RWPE2 (cell line): ENCODE results near the gene TRAK2.
"Not testable (repeated sequence)": the region's sequence is repeated elsewhere in the genome, so short reads cannot be mapped to it uniquely, and the experiment has no call there.

Experiments used
- ATAC-seq: fragments of 200-7000 bp; cut with Tn5 transposase; 3 replicates; pipeline ENCODE4 v1.9.1; 2021; ENCODE audit warnings: low read depth
- DNase-seq: peaks from one replicate; pipeline ENCODE4 v3.0.0-alpha.2; 2020; ENCODE audit warnings: low spot score
- H3K27ac ChIP-seq: fragments of 450-650 bp; 2 replicates; pipeline ENCODE4 v1.5.1; 2017; ENCODE audit warnings: mild to moderate bottlenecking; ENCODE audit not compliant: poor library complexity, severe bottlenecking
- H3K27me3 ChIP-seq: fragments of 250-450 bp; sonication (Bioruptor Pico); 2 replicates; pipeline ENCODE4 v1.5.1; 2021; ENCODE audit warnings: mild to moderate bottlenecking, moderate library complexity; ENCODE audit not compliant: insufficient read depth, poor library complexity, severe bottlenecking
- H3K36me3 ChIP-seq: fragments of 250-450 bp; sonication (Bioruptor Pico); 2 replicates; pipeline ENCODE4 v1.5.1; 2020; ENCODE audit warnings: low read depth, mild to moderate bottlenecking, moderate library complexity
- H3K4me1 ChIP-seq: fragments of 250-450 bp; sonication (Bioruptor Pico); 2 replicates; pipeline ENCODE4 v1.5.1; 2021; ENCODE audit warnings: mild to moderate bottlenecking, moderate library complexity; ENCODE audit not compliant: insufficient read depth, poor library complexity, severe bottlenecking
- H3K4me3 ChIP-seq: fragments of 250-450 bp; sonication (Bioruptor Pico); 2 replicates; pipeline ENCODE4 v1.5.1; 2021; ENCODE audit warnings: mild to moderate bottlenecking, moderate library complexity; ENCODE audit not compliant: severe bottlenecking
- H3K9me3 ChIP-seq: fragments of 250-450 bp; sonication (Bioruptor Pico); 2 replicates; pipeline ENCODE4 v1.5.1; 2021; ENCODE audit warnings: mild to moderate bottlenecking, moderate library complexity; ENCODE audit not compliant: severe bottlenecking
- CTCF ChIP-seq: fragments of 450-650 bp; IDR thresholded peaks from one replicate; pipeline ENCODE4 v1.5.1; 2017; ENCODE audit warnings: mild to moderate bottlenecking, moderate library complexity; ENCODE audit not compliant: poor library complexity, severe bottlenecking

The TRAK2 gene

DNA sequence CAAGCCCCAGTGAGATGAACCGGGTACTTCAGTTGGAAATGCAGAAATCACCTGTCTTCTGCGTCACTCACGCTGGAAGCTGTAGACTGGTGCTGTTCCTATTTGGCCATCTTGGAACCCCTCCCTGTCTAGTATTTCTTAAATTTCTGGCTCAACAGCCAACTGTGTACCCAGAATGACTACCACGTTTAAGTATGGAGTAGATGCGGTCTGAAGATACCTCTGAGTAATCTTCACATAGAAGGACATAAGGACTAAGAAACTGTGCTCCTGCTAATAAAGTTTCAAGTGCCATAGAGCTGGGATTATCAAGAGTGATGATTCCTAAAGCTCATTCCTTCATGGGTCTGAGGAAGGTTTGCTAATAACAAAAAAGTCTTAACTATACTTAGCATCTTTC is 20.4 kb downstream of the TRAK2 start:
- DNase-seq (no peak), ATAC-seq (no peak)
- no peak for TF ChIP-seq CTCF
- no peak overlapping the region for H3K4me3 ChIP-seq
- H3K36me3 ChIP-seq, result no peaks in the 10 kb centered on the region; the same call in 1 of the 2 replicates
- H3K4me1 ChIP-seq, result peaks cover 20% of the 10 kb centered on the region
- H3K27me3 ChIP-seq, result no peaks in the 10 kb centered on the region
- H3K9me3 ChIP-seq, result no peaks in the 10 kb centered on the region
- no peak overlapping the region for H3K27ac ChIP-seq

DNA sequence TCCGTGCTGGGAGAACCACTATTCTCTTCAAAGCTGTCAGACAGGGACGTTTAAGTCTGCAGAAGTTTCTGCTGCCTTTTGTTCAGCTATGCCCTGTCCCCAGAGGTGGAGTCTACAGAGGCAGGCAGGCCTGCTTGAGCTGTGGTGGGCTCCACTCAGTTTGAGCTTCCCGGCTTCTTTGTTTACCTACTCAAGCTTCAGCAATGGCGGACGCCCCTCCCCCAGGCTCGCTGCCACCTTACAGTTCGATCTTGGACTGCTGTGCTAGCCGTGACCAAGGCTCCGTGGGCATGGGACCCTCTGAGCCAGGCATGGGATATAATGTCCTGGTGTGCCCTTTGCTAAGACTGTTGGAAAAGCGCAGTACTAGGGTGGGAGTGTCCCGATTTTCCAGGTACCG is 20.9 kb downstream of the TRAK2 start:
- not testable (repeated sequence) for H3K36me3 ChIP-seq, H3K4me3 ChIP-seq, DNase-seq, H3K27me3 ChIP-seq, H3K27ac ChIP-seq, ATAC-seq, H3K9me3 ChIP-seq
- H3K4me1 ChIP-seq, result peaks cover 20% of the 10 kb centered on the region

- H3K9me3 ChIP-seq, H3K4me3 ChIP-seq, H3K36me3 ChIP-seq, ATAC-seq, H3K27ac ChIP-seq, H3K27me3 ChIP-seq, DNase-seq: not testable (repeated sequence)
- H3K4me1 ChIP-seq, result peaks cover 20% of the 10 kb centered on the region
Observed at GRCh38 chr2:201429835-201430234, 21.4 kb downstream of the TRAK2 start.

GRCh38 chr2:201428366-201428765 is 22.9 kb downstream of the TRAK2 start:
- not testable (repeated sequence) for DNase-seq, H3K4me3 ChIP-seq, H3K9me3 ChIP-seq, ATAC-seq, H3K36me3 ChIP-seq, H3K27me3 ChIP-seq, H3K27ac ChIP-seq
- peaks cover 21% of the 10 kb centered on the region for H3K4me1 ChIP-seq

GRCh38 chr2:201425952-201426351 is 25.3 kb downstream of the TRAK2 start:
- no peaks in the 10 kb centered on the region; the same call in 1 of the 2 replicates for H3K36me3 ChIP-seq
- ATAC-seq, result no peak
- TF ChIP-seq CTCF, result no peak
- peaks cover 5% of the 10 kb centered on the region for H3K4me1 ChIP-seq
- no peaks in the 10 kb centered on the region for H3K9me3 ChIP-seq
- no peak overlapping the region for H3K27ac ChIP-seq
- no peak overlapping the region for H3K4me3 ChIP-seq
- no peak for DNase-seq
- H3K27me3 ChIP-seq, result no peaks in the 10 kb centered on the region

- Histone ChIP-seq H3K36me3 (peaks cover 18% of the 10 kb centered on the region), H3K27ac (peak overlapping the region; percentile 33), H3K9me3 (no peaks in the 10 kb centered on the region), H3K27me3 (no peaks in the 10 kb centered on the region), H3K4me1 (peaks cover 16% of the 10 kb centered on the region), H3K4me3 (no peak overlapping the region)
- no peak for TF ChIP-seq CTCF
- no peak for DNase-seq
- ATAC-seq, result peak; percentile 77
Observed at GRCh38 chr2:201420442-201421113, 30.7 kb downstream of the TRAK2 start.
